Dermis microvascular lymphatic vessel endothelial cell (primary cell): ENCODE data around the gene ZNF76. TPM values are rescaled to one million over a fixed set of nuclear protein-coding genes. Genes with fewer than 3 reads are reported as not detected.

ENCODE experiments used
- DNase-seq, 2 donors: peaks; one replicate each; pipeline versions ENCODE4 v3.0.0 to v3.0.0-alpha.2; 2010; ENCODE audit warnings: low read depth in 2 of 2
- total RNA-seq: library from RNA; depleted of rRNA; stranded (reverse); fragments of >200 nt; gene quantifications from 2 replicates; pipeline ENCODE4 v1.2.1, GENCODE V29; 2014

ZNF76 gene
- 15.7 and 23.9 TPM in 2 replicates for total RNA-seq

GRCh38 chr6:35259194-35259947 lies at the start of gene ZNF76:
ZNF76 (plus strand) TSS chr6:35259735; CDS start chr6:35281152, 21,417 bp downstream.
- peak; percentile 85 to 92 for DNase-seq

DNA sequence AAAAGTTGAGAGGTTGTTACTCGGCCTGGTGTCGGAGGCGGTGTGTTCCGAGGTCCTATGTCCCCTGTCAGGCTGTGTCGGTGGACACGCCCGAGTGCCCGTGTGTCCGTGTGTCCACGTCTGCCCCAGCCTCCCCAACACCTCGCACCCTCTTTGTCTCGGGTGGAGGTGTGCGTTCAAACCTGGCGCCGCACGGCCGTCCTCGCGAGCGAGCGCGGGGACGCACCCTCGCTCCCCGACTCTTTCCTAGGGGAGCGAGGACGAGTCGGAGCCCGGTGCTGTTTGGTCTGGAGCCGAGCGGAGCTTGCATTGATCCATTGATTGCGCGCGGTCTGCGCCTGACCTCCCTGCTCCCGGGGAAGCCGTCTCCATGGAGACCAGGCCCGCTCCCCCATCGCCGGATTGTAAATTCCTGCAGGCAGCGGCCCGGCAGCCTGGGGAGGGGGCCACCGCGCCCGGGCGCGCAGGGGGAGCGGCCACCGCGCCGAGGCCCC lies 46.2 kb upstream of the ZNF76 start:
- no peak for DNase-seq

- peak in 1 of 2 donors; percentile 48 for DNase-seq
Observed at GRCh38 chr6:35213824-35214756, 45.4 kb upstream of the ZNF76 start, which contains the start of gene SCUBE3. SCUBE3 (plus strand) TSS chr6:35213956; CDS start chr6:35214419, 463 bp downstream.

DNA sequence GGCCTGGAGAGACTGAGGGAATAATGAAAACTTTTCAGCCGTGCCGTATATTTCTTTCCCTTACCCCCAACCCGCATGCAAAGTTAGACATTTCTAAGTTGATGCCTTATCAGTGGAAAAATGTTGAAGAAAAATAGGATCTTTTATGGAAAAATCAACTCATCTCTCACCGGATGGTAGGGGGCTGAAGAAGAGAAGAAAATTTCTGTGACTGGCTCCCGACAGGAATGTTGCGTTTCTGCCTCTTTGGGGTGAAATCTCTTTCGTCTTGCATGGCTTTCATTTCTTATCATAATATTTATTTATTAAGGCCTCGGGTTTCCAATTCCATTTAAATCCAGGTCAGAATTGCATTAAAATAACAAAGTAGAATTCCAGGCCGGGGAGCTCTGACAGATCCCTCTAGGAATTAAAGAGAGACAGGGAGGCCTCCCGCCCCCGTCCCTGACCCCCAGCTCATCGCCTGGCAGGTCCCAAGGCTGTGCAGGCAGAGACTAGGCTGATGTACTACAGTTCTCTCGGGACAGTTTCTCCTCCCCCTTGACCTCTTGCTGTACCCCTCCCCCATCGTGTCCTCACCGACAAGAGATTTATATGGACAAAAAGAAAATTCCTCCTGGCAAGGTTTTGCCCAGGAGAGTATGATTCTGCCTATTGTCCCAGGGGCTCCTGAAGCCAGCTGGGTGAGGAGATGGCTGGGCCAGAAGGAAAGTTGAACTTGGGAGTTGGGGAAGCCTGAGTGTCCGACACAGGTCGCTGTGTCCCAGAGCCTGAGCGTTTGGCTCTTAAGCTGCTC lies 44.5 kb upstream of the ZNF76 start:
- no peak for DNase-seq

- no peak for DNase-seq
Observed at GRCh38 chr6:35215665-35216411, 43.7 kb upstream of the ZNF76 start.

GRCh38 chr6:35216412-35216732 lies 43.2 kb upstream of the ZNF76 start:
- no peak for DNase-seq

GRCh38 chr6:35216851-35217811 lies 42.4 kb upstream of the ZNF76 start:
- no peak for DNase-seq

GRCh38 chr6:35218021-35218420 lies 41.5 kb upstream of the ZNF76 start:
- DNase-seq = peak in 1 of 2 donors; percentile 31

GRCh38 chr6:35218456-35218855 lies 41.1 kb upstream of the ZNF76 start:
- DNase-seq = no peak

DNA sequence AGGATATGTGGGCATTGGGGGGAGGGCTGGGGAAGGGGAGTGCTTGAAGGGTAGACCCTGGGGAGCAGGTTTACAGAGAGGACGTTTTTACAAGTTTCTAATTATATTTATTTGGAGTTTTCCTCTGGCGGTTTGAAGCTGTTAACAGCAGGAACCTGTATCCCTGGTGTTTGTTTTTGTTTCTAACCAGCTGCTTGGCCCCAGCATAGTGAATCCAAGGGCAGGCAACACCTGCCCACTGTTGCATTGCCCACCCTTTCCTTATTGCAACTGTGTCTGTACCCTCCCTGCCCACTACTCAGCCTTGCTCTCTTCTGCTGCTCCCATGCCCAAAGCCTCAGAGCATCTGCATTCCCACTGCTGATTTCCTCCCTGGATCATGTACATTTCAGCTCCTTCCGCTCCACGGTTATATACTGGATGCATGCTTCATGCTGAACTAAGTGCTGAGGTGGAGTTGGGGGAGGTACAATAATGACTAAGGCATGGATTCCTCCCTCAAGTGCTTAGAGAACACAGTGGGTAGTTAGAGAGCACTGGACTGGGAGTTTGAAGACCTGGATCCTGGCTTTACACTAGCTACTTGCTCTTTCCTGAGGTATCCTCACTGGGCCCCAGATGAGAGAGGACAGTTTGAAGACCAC lies 39.7 kb upstream of the ZNF76 start:
- no peak for DNase-seq

DNA sequence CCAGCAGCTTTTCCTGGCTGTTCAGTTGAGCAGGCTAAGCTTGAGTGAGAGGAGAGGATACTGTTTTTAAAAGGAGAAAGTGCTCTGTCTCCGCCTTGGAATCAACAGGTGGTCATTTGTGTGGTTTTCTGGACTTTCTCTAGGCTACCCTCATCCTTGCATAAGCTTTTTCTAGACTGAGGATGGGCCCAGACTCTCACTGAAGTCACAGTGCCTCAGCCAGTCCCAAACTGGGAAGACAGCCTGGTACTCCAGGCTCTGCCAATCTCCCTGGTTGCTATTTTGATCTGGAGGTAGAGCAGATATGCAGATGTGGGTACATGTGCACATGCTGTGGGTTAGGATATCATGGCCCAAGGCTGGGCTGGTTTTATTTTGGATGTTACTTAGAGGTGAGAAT lies 38.8 kb upstream of the ZNF76 start:
- no peak for DNase-seq

GRCh38 chr6:35223396-35223795 lies 36.1 kb upstream of the ZNF76 start:
- DNase-seq = no peak

DNA sequence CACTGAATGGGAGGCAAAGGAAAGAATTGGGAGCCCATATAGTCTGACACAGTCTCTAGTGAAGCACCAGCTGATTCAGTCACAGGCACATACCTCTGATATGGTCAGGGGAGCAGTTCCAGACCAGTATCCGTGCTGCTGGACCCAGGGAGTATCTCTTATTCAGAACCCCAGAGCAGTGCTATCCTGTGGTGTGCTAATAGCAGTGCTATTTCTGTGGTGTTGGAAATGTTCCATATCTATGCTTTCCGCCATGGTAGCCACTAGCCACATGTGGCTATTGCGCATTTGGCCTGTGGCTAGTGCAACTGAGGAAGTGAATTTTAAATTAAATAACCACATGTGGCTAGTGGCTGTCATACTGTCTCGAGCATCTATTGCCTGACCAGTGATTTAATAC lies 34.8 kb upstream of the ZNF76 start:
- DNase-seq = no peak

DNA sequence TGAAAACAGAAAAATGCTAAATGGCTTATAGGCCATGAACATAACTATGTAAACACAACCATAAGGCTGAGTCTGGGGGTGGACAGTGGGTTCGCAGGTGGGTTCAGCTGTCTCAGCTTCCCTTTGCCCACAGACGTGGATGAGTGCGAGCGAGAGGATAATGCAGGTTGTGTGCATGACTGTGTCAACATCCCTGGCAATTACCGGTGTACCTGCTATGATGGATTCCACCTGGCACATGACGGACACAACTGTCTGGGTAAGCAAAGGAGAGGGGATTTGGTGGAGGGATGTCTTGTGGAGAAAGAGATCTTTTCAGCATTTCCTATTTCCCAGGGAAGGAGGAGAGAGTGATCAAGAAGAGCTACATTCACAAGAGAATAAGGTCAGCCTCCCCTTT lies 31.1 kb upstream of the ZNF76 start:
- DNase-seq = no peak

GRCh38 chr6:35229304-35229703 lies 30.2 kb upstream of the ZNF76 start:
- DNase-seq = no peak

DNA sequence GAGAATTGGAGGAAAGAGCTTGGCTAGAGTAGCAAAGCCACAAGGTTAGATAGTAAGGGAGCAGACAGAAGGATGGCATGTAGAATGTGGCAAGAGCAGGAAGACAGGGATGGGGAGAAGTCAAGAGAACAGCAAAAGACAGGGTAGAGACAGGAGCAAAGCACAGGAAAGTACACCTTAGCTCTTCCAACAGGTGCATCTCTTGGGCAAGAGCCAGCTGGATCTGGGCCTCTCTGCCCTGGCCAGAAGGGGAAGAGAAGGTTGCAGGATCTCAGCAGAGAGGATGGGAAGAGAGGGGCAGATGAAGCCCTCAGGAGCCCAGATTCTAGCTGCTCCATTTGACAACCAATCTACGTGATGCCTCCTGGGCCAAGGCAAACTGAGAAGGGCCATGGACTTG lies 29.0 kb upstream of the ZNF76 start:
- no peak for DNase-seq

- DNase-seq = no peak
Observed at GRCh38 chr6:35230950-35231349, 28.6 kb upstream of the ZNF76 start.

DNA sequence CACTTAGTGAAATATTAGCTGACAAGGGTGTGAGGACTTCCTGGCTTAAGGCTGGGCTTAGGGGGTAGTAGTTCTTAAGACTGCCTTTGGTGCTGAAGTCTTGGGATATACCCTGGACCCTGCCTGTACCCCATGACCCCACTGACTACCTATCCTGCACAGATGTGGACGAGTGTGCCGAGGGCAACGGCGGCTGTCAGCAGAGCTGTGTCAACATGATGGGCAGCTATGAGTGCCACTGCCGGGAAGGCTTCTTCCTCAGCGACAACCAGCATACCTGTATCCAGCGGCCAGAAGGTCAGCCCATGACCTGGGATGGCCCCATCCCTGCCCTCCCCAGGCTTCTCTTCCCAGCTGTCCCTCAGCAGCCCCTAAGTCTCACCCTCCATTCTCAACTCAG lies 28.0 kb upstream of the ZNF76 start:
- DNase-seq = no peak

DNA sequence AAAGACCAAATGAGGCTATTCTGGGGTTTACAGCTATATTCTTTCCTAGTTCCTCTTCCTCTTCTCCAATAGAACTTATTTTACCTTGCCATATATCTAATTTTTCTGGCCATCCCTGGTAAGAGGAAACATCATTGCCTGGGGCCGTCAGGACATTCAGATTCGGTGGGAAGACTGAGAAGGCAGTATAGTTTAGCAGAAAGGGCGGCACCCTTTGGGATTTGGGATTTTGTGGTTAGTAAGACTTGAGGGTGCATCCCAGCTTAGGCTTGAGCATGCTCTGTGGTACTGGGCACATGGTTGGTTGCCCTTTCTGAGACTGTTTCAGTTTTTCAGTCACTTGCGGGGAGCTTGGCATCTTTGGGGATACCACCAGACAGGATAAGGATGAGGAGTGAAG lies 24.6 kb upstream of the ZNF76 start:
- DNase-seq = no peak
